ENCODE measurements around the gene BABAM1. TPM values are rescaled to one million over a fixed set of nuclear protein-coding genes. Genes with fewer than 3 reads are reported as not detected.

The BABAM1 gene
- total and polyA plus RNA-seq, 9 of the 15 experiments (the other 6 are each of a cell fraction or from before 2014, with no cell fraction given): 14.7 to 160 (median 113) TPM

DNA sequence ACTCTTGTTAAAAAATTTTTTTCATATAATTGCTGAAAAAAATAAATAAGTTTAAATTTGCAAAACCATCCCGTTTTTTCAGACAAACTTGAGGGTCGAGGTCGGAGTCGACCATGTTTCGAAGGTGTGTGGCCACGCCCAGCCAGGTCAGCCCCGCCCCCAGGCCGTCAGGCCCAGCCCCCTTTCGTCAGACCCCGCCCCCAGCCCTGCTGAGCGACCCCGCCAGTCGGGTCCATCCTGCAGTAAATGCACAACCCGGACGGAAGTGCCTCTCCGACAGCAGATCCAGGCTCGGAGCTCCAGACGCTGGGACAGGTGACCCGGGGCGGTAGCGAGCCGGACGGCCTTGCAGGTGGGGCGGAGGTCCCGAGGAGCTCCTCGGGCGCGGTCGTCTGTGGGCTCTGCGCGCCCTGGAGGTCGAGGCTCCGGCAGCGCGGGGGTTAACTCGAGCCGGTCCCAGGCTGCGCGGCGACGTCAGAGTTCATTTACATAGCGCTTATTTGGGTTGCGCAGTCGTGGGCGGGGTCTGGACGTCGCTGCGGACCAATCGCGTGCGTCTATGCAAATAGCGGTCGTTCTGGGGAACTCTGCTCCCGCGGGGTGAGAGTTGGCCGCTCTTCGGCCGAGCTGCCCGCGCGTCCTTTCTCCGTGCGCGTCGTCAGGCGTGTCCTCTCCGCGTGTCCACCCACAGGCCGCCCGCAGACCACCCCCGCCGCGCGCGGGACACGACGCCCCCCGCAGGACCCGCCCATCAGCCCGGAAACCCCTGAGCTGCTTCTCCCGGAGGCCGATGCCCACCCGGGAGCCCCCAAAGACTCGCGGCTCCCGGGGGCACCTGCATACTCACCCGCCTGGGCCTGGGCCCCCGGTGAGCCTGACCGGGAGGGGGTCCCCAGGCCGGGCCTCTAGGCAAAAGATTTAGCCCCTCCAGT lies 41.0 kb upstream of the BABAM1 start, which contains the start of gene OCEL1 (continued):
- TF ChIP-seq ARID3A (IDR thresholded peaks at IDR 0.05; ENCODE audit: borderline replicate concordance, low read depth, low read length) (no peak), ARID2 (IDR thresholded peaks at IDR 0.05) (no peak), MCM5 (IDR thresholded peaks at IDR 0.05; ENCODE audit: low read depth) (no peak), HLTF (IDR thresholded peaks at IDR 0.05) (no peak), DNMT1 (IDR thresholded peaks at IDR 0.05) (no peak), NEUROD1 (IDR thresholded peaks at IDR 0.05; ENCODE audit: borderline replicate concordance, low read depth, low read length, partially characterized antibody) (no peak), TFAM (CRISPR knock-in tag; conservative IDR thresholded peaks at IDR 0.05) (no peak), HCFC1 (IDR thresholded peaks at IDR 0.05; ENCODE audit: low read depth, low read length) (peak; percentile 31), ZNF140 (CRISPR knock-in tag; IDR thresholded peaks at IDR 0.05) (no peak), NFRKB (IDR thresholded peaks at IDR 0.05; ENCODE audit: low read depth) (no peak), ERF (CRISPR knock-in tag; IDR thresholded peaks at IDR 0.05) (no peak), GTF2E2 (tag; IDR thresholded peaks at IDR 0.05) (no peak), ATF1 (CRISPR knock-in tag; IDR thresholded peaks at IDR 0.05) (no peak), ATF1 (tag; IDR thresholded peaks at IDR 0.05) (peak; percentile 94), GATA2 (CRISPR knock-in tag; IDR thresholded peaks at IDR 0.05) (no peak), NBN (IDR thresholded peaks at IDR 0.05; ENCODE audit: low read depth) (peak; percentile 27; the same call in 1 of the 2 replicates)
- TF ChIP-seq, protein P1, sequence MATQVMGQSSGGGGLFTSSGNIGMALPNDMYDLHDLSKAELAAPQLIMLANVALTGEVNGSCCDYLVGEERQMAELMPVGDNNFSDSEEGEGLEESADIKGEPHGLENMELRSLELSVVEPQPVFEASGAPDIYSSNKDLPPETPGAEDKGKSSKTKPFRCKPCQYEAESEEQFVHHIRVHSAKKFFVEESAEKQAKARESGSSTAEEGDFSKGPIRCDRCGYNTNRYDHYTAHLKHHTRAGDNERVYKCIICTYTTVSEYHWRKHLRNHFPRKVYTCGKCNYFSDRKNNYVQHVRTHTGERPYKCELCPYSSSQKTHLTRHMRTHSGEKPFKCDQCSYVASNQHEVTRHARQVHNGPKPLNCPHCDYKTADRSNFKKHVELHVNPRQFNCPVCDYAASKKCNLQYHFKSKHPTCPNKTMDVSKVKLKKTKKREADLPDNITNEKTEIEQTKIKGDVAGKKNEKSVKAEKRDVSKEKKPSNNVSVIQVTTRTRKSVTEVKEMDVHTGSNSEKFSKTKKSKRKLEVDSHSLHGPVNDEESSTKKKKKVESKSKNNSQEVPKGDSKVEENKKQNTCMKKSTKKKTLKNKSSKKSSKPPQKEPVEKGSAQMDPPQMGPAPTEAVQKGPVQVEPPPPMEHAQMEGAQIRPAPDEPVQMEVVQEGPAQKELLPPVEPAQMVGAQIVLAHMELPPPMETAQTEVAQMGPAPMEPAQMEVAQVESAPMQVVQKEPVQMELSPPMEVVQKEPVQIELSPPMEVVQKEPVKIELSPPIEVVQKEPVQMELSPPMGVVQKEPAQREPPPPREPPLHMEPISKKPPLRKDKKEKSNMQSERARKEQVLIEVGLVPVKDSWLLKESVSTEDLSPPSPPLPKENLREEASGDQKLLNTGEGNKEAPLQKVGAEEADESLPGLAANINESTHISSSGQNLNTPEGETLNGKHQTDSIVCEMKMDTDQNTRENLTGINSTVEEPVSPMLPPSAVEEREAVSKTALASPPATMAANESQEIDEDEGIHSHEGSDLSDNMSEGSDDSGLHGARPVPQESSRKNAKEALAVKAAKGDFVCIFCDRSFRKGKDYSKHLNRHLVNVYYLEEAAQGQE (IDR thresholded peaks at IDR 0.05; ENCODE audit: borderline replicate concordance): peak; percentile 66
- TF ChIP-seq, protein P1 (CRISPR knock-in tag; IDR thresholded peaks at IDR 0.05; ENCODE audit: low read depth): no peak; the same call in 1 of the 2 replicates

Data from K562 (cell line).